HepG2 (cell line): ENCODE measurements around the gene STXBP4. TPM values are rescaled to one million over a fixed set of nuclear protein-coding genes. Genes with fewer than 3 reads are reported as not detected.
A peak's percentile ranks its signal among the peaks of the same experiment; 100 is the strongest.

ENCODE experiments used
- ATAC-seq: fragments of 200-7000 bp; cut with Tn5 transposase; 3 replicates; pipeline ENCODE4 v1.9.1; 2020; ENCODE audit warnings: mild to moderate bottlenecking, moderate library complexity
- BruUV-seq: library from RNA; stranded (reverse); fragments of 400-500 nt; replicated peaks from 2 replicates; lab custom pipeline; 2021; lab: Mats Ljungman, UMichigan
- CTCF ChIA-PET: fragments of 300-600 bp; formaldehyde crosslinking; extraction: SDS; loops from one replicate; lab custom pipeline; 2021; ENCODE audit warnings: low total read pairs, inconsistent platforms, low intra/inter-chr PET ratio; lab: Yijun Ruan, JAX
- POLR2A ChIA-PET: fragments of 350-600 bp; sonication (Branson Sonifier 250); formaldehyde crosslinking; loops from one replicate; lab custom pipeline; 2020; ENCODE audit warnings: antibody characterized with exemption, inconsistent platforms; lab: Yijun Ruan, JAX
- DNase-seq: peaks from one replicate; pipeline ENCODE4 v3.0.0-alpha.2; 2015; ENCODE audit warnings: low spot score
- FAIRE-seq: peaks from 3 replicates; lab custom pipeline; 2011; peaks lifted over from hg19 to GRCh38; lab: Jason Lieb, UNC
- H2AFZ ChIP-seq: one replicate; pipeline ENCODE4 v1.6.1; 2011; ENCODE audit warnings: low read length, inconsistent platforms
- H3K27ac ChIP-seq: fragments of 300-600 bp; 3 replicates; pipeline ENCODE4 v1.8.0; 2011; ENCODE audit warnings: mixed run types, mild to moderate bottlenecking, mixed read lengths, low read length, inconsistent platforms; ENCODE audit not compliant: insufficient read depth; ENCODE audit errors: extremely low read length
- H3K27me3 ChIP-seq, 2 experiments: fragments of 200-600 bp in 1 of 2; 2 replicates in 1 of 2; 3 replicates in 1 of 2; pipeline versions ENCODE4 v1.6.0 to v1.8.0; 2011; ENCODE audit warnings: low read length in 2 of 2, mild to moderate bottlenecking in 2 of 2, moderate library complexity in 2 of 2, inconsistent platforms in 1 of 2; ENCODE audit not compliant: insufficient read depth in 2 of 2, control insufficient read depth in 1 of 2
- H3K36me3 ChIP-seq, 2 experiments: fragments of 200-600 bp in 1 of 2; replicated peaks in 1 of 2; 2 replicates in 1 of 2; 3 replicates in 1 of 2; pipeline versions ENCODE4 v1.5.1 to v1.8.0; 2011; ENCODE audit warnings: low read length in 2 of 2, inconsistent platforms in 1 of 2; ENCODE audit not compliant: insufficient read depth in 2 of 2, control insufficient read depth in 1 of 2
- H3K4me1 ChIP-seq: 2 replicates; pipeline ENCODE4 v1.5.1; 2012; ENCODE audit warnings: low read length, inconsistent platforms; ENCODE audit not compliant: insufficient read depth
- H3K4me2 ChIP-seq: 2 replicates; pipeline ENCODE4 v1.6.0; 2011; ENCODE audit warnings: low read depth, low read length, inconsistent platforms
- H3K4me3 ChIP-seq, 3 experiments: fragments of 200-600 bp in 1 of 3; sonication (generic), shearing (Covaris generic) in 1 of 3; replicated peaks in 1 of 3; 2 replicates each; pipeline ENCODE4 v1.5.1; 2011 to 2016; ENCODE audit warnings: low read length in 3 of 3, inconsistent platforms in 2 of 3, low read depth in 2 of 3, mild to moderate bottlenecking in 2 of 3, control low read depth in 1 of 3, mixed read lengths in 1 of 3; ENCODE audit not compliant: insufficient read depth in 1 of 3
- H3K79me2 ChIP-seq: one replicate; pipeline ENCODE4 v1.6.1; 2011; ENCODE audit warnings: low read length, inconsistent platforms; ENCODE audit not compliant: insufficient read depth
- H3K9ac ChIP-seq: 2 replicates; pipeline ENCODE4 v1.6.0; 2011; ENCODE audit warnings: mild to moderate bottlenecking, low read depth, low read length, inconsistent platforms; ENCODE audit not compliant: insufficient read depth
- H3K9me3 ChIP-seq: 2 replicates; pipeline ENCODE4 v1.5.1; 2012; ENCODE audit warnings: mild to moderate bottlenecking, low read length
- H4K20me1 ChIP-seq: 2 replicates; pipeline ENCODE4 v1.6.0; 2011; ENCODE audit warnings: inconsistent platforms, mild to moderate bottlenecking, low read length, moderate library complexity; ENCODE audit not compliant: insufficient read depth
- ELF3 ChIP-seq: IDR thresholded peaks from 2 replicates; pipeline ENCODE4 v1.6.1; 2016; ENCODE audit warnings: missing genetic modification reagents, missing compliant biosample characterization
- PITX1 ChIP-seq: sonication (generic); formaldehyde crosslinking; IDR thresholded peaks from 2 replicates; pipeline ENCODE4 v1.5.1; 2020; ENCODE audit warnings: mild to moderate bottlenecking, missing genetic modification reagents
- SUZ12 ChIP-seq: fragments of 150-350 bp; IDR thresholded peaks from 2 replicates; pipeline ENCODE4 v1.6.1; 2014; ENCODE audit warnings: low read depth, low read length
- THAP11 ChIP-seq: IDR thresholded peaks from 2 replicates; pipeline ENCODE4 v1.6.1; 2016; ENCODE audit warnings: missing biosample characterization, missing genetic modification reagents
- ZNF121 ChIP-seq: sonication (generic); formaldehyde crosslinking; IDR thresholded peaks from 2 replicates; pipeline ENCODE4 v1.5.0; 2020; ENCODE audit warnings: mild to moderate bottlenecking, missing genetic modification reagents
- ZNF143 ChIP-seq: sonication (generic); formaldehyde crosslinking; IDR thresholded peaks from 2 replicates; pipeline ENCODE4 v1.4.0; 2020; ENCODE audit warnings: missing genetic modification reagents
- WGBS: methylation state at CpG from one replicate; pipeline ENCODE4 v1.1.6; 2017; ENCODE audit warnings: low lambda C conversion rate; 5-methylcytosine and 5-hydroxymethylcytosine counted together
- in situ Hi-C: cut with HindIII; loops from 2 replicates; pipeline ENCODE4 v1.10.0; 2017; ENCODE audit warnings: low pct_unique_long_range_greater_than_20kb; ENCODE audit not compliant: extremely low pct_ligation_motif_present
- intact Hi-C: fragments of 100-400 bp; cut with micrococcal nuclease; formaldehyde crosslinking; loops from one replicate; pipeline ENCODE4 v1.10.0; 2022; ENCODE audit not compliant: unreplicated experiment
- polyA plus RNA-seq, 8 experiments: library from polyadenylated mRNA; depleted of rRNA in 3 of 8; stranded (reverse) in 7 of 8; unstranded in 1 of 8; fragments of >200 nt; fragmentation: Illumina TruSeq in 4 of 8; extraction: Trizol in 4 of 8; gene quantifications; 2 replicates each; pipeline versions ENCODE4 v1.2.1 to v1.2.3, GENCODE V29; 2011 to 2016; ENCODE audit warnings: low read depth in 4 of 8, missing spikeins in 1 of 8, mixed read lengths in 1 of 8; ENCODE audit not compliant: insufficient read depth in 1 of 8
- total RNA-seq, 5 experiments: library from RNA; depleted of rRNA; stranded (reverse); fragments of >200 nt; fragmentation: Illumina TruSeq; extraction: Trizol; gene quantifications; 2 replicates each; pipeline ENCODE4 v1.2.3, GENCODE V29; 2016; ENCODE audit warnings: low read depth in 1 of 5

STXBP4 gene
- total and polyA plus RNA-seq, 2 of the 13 experiments (the other 11 are each of a cell fraction or from before 2014, with no cell fraction given): 8.5 to 36.1 TPM

DNA sequence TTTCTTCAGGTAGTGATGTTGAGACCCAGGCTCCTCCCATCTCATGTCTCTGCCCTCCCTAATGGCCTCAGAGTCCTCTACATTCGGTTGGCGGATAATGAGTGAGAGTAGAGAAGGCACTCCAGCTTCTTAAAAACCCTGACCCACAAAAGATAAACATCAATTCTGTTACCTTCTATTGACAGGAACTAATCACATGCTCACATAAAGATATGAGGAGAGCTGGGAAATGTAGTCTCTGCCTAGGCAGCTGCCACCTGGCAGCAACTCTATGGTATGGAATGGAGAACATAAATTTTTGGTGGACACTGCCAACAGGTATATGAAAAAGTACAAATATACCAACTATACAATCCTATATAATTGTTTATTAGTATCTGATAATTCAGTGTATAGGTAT, 185.5 kb downstream of the STXBP4 start:
- Histone ChIP-seq H3K9me3 (no peaks in the 10 kb centered on the region), H3K9ac (no peak overlapping the region), H3K27me3 (no peaks in the 10 kb centered on the region), H3K27ac (no peak overlapping the region), H3K36me3 (no peaks in the 10 kb centered on the region), H3K4me2 (no peak overlapping the region), H4K20me1 (no peaks in the 10 kb centered on the region), H3K4me3 (no peak overlapping the region), H3K79me2 (no peaks in the 10 kb centered on the region), H2AFZ (no peak overlapping the region), H3K4me1 (peaks cover 14% of the 10 kb centered on the region)
- in situ Hi-C loops (no loop called here), intact Hi-C loops (no loop called here)
- no TSS peak for BruUV-seq
- DNase-seq: no peak
- WGBS: 96% methylated on average over 2 of the region's 2 CpGs
- FAIRE-seq: no peak
- ChIA-PET CTCF (no interaction called here), POLR2A (no interaction called here)
- no peak for ATAC-seq
- TF ChIP-seq ZNF143: peak; percentile 64; the same call in 1 of the 2 replicates
- no peak for TF ChIP-seq PITX1 (CRISPR knock-in tag)
- TF ChIP-seq ELF3 (CRISPR knock-in tag): no peak
- TF ChIP-seq ZNF121 (CRISPR knock-in tag): no peak
- TF ChIP-seq THAP11 (CRISPR knock-in tag): peak; percentile 84

DNA sequence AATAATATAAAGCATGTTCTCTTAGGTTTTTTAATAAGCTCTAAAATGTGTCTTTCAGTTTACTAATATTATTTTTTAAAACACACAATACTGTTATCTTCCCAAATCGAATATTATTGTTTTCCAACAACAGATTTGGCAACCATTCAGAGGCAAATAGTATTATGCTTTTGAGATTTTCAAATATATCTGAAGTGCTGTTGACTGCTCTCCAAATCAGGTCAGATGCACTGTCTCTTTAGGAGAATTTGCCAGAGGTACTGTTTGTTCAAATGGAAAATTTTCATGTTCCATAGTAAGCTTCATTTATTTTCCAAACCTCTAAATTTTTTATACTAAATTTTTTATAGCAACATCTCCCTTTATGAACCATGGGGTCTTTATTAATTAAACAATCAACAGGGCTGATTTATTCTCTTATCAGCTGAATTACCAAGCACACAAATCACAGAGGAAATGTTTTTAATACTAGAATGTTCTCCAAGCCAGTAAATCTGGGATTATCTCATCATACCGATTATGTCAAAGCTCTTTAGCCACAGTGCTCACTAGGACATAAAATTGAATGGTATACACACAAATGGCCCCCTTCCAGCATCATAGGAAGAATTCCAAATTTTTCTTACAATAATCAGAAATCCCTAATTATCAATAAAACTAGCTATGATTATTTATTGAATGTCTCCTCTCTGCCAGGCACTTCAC, 187.4 kb downstream of the STXBP4 start:
- no peak overlapping the region for H3K4me2 ChIP-seq
- H2AFZ ChIP-seq: no peak overlapping the region
- H3K4me1 ChIP-seq: peaks cover 14% of the 10 kb centered on the region
- peaks cover 4 to 9% of the 10 kb centered on the region in 2 experiments; a peak in 3 of 5 replicates for H3K36me3 ChIP-seq
- H3K4me3 ChIP-seq: no peak overlapping the region
- no peak for TF ChIP-seq SUZ12
- H3K9ac ChIP-seq: no peak overlapping the region
- H3K27ac ChIP-seq: no peak overlapping the region
- FAIRE-seq (no peak), DNase-seq (no peak), ATAC-seq (no peak)
- H4K20me1 ChIP-seq: no peaks in the 10 kb centered on the region
- in situ Hi-C loops (no loop called here), intact Hi-C loops (loop anchor here (5.0 kb wide), 1 partner anchor 201 kb away; no protein-coding TSS in a partner anchor)
- ChIA-PET CTCF (no interaction called here), POLR2A (no interaction called here)
- H3K79me2 ChIP-seq: no peaks in the 10 kb centered on the region
- BruUV-seq: no TSS peak
- WGBS: 84% methylated on average over 2 of the region's 2 CpGs
- no peaks in the 10 kb centered on the region for H3K9me3 ChIP-seq
- H3K27me3 ChIP-seq: no peaks in the 10 kb centered on the region
